GM19463 (cell line): ENCODE data around the gene B3GALNT2.
A peak's percentile ranks its signal among the peaks of the same experiment; 100 is the strongest.

ENCODE experiments used
- ATAC-seq: cut with Tn5 transposase; IDR thresholded peaks from one replicate; pipeline ENCODE4 v1.9.1; 2021; ENCODE audit warnings: mild to moderate bottlenecking, moderate library complexity; ENCODE audit not compliant: unreplicated experiment

Gene B3GALNT2

DNA sequence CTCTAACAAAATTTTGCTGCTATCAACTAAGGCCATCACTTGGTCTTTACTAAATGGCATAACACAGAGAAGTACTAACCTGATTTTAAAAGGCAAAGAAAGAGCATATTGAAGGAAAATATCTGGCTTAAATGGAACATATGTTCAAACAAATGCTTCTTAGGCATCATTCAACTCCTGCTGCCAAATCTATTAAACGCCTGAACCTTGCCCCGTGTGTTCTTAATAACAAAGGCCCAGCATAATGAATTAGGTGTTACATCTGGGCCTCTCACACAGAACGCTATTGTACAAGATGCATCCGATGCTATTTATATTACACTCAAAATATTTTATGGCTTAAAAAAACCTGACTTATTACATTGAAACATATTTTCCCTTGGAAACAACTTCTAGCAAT lies 48.4 kb downstream of the B3GALNT2 start:
- ATAC-seq: no peak

DNA sequence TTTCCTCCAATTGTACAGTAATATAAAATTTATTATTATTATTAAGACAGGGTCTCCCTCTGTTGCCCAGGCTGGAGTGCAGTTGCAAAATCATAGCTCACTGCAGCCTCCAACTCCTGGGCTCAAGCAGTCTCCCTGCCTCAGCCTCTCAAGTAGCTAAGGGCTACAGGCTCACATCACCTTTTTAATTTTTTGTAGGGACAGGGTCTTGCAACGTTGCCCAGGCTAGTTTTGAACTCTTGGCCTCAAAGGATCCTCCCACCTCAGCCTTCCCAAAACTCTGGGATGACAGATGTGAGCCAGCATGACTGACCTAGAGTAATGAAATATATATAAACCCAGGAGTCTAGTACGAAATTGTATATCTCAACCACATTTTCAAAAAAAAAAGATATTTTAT lies 49.2 kb downstream of the B3GALNT2 start:
- ATAC-seq: no peak

DNA sequence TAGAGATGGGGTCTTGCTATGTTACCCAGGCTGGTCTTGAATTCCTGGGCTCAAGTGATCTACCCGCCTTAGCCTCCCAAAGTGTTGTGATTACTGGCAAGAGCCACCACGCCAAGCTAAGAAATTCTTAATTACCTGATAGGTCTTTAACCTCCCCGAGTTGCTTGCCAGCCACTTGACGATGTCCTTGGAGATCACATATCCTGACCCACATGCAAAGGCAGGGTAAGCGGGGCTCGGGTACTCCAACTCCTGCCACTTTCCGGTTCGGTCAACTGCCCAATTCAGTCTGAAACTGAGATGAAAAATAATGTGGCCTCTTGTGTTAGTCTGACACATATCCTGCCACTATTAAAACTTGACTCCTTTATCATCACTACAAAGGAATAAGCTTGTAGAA lies 50.2 kb downstream of the B3GALNT2 start:
- no peak for ATAC-seq

DNA sequence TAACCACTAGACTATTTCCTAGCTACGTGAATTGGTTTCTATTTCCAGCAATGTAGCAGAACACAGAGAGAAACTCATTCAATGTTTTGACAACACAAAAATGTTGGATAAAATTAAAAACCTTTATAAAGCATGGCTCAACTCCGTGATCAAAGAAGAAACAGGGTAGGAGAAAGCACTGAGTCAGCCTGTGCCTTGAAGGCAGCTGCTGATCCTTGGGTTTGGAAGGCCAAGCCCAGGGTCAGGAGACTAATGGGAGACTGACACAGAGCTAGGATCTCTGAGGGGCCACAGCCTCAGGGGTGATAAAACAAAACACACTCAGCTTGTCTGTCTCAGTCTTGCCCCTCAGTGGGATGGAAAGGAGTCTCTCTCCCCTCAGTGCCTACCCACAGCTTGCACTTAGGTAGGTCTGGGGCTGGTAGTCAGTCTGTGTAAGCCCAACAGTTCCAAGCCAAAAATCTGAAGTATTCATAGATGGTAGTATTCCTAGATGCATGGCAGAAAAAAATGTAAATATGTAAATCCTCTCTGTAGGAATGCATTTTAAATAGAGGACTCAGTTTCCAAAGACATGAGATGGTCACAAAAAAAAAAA lies 53.3 kb downstream of the B3GALNT2 start:
- no peak for ATAC-seq

DNA sequence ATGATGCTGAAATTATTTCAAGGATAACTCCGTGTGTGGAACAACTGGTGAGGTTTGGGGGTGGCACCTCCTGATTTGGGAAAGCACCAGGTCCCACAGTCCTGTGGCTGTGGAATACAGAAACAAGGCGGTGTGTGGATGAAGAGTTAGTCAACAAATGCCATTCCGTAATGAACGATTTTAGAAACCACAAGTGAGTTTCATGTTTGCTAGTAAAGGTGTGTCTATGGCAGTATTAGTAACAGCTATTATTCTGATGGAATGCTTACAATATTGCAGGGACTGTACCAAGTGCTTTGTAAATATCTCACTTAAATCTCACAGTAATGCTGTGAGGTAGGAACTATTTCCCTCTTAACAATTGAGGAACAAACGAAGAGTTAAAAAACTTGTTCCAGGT lies 53.8 kb downstream of the B3GALNT2 start:
- no peak for ATAC-seq

DNA sequence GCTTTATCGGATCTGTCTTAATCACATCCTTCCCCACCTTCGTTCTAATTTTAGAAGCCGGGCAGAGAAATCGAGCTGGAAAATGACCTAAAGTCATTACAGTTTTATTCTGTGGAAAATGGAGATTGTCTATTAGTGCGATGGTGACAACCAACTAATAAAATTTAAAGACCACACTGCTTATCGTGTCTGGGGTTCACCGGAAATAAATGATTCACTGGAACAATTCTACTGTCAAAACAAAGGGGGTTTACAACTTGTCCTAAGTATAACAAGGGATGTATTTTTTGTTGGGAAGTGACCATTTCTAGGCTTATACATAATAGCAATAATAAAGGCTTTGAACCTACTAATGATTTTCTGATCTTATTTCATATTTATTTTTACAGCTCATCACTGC lies 55.6 kb downstream of the B3GALNT2 start:
- no peak for ATAC-seq

DNA sequence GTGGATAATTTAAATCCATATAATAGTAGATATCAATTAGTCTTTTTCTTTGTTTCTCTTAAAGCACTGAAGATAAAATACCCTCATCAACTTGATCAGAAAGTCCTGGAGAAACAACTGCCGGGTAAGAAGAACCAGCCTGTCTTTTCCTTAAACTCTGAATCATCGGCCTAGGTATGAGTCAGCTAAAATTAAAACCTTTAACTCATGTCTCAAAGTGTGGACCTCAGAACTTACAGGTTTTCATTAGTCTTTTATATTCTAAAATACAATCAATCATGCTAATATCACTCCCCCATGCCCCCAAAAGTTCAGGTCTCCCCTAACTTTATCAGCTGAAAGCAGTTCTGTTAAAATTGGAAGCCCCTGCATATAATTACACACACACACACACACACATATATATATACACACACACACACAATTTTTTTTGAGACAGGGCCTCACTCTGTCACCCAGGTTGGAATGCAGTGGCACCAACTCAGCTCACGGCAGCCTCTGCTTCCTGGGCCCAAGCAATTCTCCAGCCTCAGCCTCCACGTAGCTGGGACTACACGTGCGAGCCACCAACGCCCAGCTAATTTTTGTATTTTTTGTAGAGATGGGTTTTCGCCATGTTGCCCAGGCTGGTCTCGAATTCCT lies 61.3 kb downstream of the B3GALNT2 start:
- ATAC-seq: no peak

DNA sequence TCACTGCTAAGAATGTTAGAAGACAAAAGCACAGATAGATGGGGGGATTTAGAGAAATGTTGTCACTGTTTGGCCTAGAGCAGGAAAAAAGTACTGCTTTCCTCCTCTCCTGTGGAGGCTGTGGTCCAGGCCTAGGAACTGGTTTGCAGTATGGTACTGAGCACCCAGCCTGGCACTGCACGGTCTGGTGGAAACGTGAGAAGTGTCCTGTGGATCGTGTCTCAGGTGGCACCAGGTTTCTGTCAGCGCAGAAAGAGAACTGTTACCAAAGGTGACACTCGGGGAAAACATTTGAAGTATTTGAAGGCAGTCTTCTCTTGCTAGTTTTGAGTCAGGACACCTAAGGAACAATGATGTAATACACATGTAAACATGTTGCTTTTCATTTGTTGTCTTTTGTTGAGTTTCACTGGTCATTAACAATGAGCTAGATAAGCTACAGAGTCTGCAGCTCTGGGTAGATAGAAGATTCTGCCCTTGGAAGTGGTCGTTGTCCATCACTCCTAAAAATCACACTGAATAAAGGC lies 63.0 kb downstream of the B3GALNT2 start:
- no peak for ATAC-seq

DNA sequence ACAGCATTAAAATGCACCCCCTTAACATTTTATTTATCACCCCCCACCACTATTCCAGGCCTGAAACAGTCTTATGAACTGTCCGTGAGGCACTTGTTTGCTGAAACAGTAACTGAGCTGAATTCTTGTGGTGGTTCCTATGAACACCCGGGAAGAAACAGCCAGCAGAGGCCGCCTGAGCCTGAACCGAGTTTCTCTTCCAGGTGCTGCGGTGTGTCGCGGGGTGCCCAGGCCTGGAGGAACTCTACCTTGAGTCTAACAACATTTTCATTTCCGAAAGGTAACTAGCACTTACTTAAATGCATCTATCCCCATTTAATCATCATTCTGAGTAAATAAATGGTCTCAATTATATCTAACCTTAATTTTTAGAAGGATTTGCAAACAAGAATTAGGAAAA lies 70.3 kb downstream of the B3GALNT2 start:
- ATAC-seq: no peak

DNA sequence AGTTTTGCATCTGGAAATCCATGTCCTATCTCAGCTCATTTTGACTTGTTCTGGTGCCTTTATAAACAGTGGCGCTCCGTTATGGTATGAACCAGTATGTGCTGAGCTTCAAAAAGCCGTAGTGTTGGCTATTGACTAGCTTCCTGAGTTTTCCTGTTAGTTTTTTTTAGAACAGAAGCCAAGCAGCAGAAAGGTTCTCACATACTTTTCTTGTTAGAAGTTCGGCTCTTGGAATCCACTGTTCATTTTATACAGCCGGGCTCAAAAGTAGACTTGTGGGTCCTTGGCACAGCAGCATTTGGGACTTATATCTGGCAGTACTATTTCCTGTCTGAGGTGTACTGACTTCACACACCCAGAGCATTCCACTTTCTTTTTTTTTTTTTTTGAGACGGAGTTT lies 73.3 kb downstream of the B3GALNT2 start:
- ATAC-seq: no peak

DNA sequence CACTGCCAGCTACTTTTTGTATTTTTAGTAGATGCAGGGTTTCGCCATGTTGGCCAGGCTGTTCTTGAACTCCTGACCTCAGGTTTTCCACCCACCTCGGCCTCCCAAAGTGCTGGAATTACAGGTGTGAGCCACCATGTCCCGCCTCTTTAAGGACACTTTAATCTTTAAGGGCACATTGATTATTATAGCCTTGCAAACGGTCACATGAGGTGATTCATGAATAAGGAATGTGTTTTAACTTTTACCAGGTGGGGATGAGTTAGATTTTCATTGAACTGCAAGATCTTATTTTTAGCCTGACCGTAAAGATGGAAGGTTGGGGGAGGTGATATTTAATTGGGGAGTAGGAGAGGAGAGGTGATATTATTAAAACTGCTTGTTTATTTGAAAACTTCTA lies 75.1 kb downstream of the B3GALNT2 start:
- no peak for ATAC-seq

DNA sequence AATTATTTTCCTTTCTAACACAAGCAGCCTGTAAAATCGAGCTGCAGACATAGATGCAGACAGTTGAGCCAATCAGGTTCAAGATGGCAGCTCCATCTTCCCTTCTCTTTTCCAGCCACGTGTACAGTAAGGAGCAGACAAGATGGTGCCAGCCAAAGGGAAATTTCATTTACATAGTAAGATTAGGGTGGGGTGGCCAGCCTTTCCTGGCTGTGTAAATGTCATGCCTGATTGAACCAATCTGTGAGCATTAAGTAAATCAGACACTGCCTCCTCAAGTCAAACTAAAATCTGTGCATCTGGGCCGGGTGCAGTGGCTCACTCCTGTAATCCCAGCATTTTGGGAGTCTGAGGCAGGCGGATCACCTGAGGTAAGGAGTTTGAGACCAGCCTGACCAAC lies 76.8 kb downstream of the B3GALNT2 start:
- ATAC-seq: no peak

DNA sequence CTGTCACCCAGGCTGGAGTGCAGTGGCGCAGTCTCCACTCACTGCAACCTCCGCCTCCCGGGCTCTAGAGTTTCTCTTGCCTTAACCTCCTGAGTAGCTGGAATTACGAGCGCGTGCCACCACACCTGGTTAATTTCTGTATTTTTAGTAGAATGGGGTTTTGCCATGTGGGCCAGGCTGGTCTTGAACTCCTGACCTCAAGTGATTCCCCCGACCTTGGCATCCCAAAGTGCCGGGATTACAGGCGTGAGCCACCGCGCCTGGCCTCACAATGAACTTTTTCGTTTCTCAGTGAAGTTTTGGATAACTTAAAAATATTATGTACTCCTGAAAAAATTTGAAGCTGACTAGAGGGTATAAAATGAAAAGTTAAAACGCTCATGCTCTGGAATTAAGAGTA lies 77.6 kb downstream of the B3GALNT2 start:
- no peak for ATAC-seq

DNA sequence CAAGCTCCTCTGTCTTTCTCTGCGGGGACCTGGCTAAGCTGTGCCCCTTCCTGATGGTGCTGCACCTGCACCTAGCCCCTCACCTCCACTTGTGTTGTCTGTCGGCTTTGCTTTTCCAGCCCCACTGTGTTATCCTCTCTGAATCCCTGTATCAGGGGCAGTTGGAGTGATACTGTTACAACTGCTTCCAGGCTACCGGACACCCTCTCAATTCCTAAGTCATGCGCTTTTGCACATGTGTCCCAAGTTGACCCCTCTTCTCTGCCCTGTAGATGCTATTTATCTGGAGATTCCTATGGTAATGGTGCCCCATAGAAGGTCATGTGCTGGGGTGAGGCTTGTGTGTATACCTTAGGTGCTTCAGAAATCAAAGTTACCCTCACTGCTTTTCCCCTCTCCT lies 78.1 kb downstream of the B3GALNT2 start:
- ATAC-seq: no peak

DNA sequence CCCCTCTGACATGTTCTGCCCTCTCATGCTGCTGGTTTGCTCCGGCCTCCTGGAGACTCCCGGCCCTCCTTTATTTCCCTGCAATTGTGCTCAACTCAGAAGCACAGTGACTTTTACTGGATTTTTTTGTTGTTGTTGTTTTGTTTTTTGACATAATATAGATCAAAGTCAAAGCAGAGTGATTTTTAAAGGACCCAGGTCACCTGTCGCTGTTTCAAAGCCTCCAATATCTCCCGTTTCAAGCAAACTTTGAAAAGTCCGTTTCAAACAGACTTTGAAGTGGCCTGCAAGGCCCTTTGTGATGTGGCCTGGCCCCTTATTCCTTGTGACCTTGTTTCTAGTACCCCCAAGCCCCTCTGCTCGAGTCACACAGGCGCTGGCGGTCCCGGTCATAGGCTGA lies 78.9 kb downstream of the B3GALNT2 start:
- ATAC-seq: no peak

DNA sequence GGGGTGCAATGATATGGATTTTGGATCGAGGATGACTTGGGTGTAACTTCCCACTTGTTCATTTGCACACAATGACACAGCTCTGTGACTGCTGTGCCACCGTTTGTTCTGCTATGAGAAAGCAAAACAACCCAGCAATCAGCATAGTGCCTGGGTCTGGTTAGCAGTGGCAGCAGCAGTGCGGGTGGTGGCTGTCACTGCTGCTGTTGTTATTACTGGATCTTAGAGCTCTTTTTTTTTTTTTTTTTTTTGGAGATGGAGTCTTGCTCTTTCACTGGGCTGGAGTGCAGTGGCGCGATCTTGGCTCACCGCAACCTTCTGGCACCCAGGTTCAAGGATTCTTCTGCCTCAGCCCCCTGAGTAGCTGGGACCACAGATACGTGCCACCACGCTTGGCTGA lies 80.2 kb downstream of the B3GALNT2 start:
- no peak for ATAC-seq

DNA sequence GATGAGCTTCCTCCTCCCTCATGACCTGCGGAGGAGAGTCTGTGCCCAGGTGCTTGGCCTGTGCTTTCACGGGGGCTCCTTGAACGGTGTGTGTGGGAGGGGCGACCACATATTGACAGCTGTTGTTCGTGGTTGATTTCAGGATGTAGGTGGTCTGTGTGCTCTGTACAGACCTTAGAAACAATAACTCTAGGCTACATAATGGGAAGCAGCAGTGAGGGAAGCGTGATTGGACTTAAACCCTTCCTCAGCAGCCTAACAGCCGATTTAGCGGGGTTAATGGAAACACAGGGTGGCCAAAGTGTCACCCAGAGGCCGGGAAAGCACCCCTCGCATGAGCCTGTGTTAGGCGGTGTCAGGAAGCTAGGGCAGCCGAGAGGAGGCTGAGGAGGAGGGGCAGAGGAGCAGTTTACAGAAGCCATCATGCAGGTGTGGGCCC lies 81.0 kb downstream of the B3GALNT2 start:
- ATAC-seq: peak; percentile 91

DNA sequence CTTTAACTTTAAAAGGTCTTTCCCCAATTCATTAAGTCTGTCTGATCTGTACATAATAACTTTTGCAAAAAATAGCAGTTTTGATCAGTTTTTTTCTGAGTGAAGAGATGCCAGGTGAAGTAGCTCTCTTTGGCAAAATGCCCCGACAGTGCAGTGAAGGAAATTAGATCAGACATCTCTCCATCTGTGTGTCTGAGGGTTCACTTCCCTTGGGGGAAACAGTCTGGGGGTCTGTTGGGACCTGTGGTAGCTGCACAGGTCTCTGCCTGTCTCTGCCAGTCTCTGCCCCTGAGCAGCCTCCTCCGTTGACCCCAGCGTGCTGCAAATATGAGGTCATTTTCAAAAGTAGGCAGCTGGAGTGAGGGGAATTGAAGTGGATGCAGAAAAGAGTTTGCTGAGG lies 82.5 kb downstream of the B3GALNT2 start:
- no peak for ATAC-seq

DNA sequence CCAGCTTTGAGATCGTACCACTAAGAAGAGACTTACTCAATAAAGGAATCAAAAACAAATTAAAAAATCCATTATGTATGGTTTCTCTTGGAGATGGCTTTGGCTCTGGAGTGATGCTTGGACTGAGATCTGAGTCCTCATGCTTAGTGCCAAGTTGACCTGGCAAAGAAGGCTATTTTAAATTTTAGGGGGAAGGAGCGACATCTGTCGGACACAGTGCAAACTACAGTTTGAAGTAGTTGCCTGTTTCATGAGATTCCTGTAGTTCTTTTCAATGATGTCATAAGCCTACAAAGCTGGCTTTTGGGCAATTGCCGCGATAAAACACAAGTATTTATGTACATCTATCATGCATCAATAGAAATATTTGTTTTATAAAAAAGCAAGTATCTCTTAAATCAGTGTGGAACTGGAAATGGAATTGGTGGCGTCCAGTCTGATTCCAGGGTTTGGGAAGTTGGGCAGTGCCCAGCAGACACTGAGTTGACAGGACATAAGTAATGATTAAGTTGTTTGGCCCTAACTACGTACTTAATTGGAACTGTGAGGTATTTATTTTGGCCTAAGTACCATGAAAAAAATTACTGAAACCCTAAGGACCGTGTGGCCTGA lies 87.1 kb downstream of the B3GALNT2 start:
- no peak for ATAC-seq

DNA sequence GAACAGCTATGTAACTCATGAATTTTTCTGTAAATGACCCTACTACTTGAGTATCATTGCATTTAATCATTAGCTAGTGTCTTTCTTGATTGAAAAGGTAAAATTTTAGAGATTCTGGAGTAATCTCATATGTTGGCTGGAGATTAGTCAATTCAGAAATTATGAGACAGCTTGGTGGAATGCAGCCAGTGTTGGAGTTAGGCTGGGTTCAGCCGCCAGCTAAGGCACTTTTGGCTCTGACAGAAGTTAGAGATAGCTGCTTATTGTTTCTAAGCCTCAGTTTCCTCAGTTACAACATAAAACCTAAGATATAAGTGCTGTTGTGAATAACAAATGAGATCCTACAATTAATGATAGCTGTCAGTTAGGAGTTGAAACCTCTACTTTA lies 87.6 kb downstream of the B3GALNT2 start:
- ATAC-seq: no peak

DNA sequence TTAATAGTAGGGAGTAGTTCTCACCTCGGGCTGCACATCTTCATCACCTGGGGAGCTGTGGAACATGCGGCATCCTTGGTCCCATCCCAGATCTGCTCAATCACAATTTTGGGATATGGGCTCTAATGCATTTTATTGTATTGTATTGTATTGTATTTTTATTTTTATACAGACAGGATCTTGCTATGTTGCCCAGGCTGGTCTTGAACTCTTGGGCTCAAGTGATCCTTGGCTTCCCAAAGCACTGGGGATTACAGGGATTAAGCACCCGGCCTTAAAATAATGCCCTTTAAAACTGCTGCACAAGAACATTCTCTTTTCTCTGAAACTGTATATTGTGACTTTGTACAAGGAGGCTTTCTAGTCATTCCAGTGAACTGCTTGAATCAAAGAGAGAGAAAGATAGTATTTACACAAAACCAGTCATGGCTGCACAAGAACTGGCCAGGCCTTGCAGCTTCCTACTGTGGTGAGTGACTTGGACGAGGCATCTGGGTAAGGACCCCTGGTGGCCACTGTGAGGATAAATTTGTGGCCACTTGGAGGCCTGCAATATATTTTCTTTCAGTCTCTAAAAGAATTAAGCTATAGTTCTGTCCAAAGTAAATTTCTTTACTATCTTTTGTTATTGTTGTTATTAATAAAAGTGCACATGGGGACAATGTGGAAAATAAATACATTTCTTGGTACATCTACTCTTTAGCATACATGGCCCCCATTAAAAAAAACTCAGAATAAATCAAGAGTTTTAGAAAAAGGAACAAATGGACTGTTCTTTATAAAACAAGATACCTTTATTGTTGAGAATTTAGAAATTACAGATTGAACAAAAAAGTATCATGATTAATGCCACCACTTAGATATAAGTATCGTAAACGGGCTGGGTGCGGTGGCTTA lies 89.0 kb downstream of the B3GALNT2 start:
- peak; percentile 77 for ATAC-seq
